ENCODE data around the gene ABCA1. TPM values are rescaled to one million over a fixed set of nuclear protein-coding genes. Genes with fewer than 3 reads are reported as not detected.
A peak's percentile ranks its signal among the peaks of the same experiment; 100 is the strongest.

Gene ABCA1
- total RNA-seq, 4 donors from 2014 or later = 59.2 to 84.1 (median 80.5) TPM

DNA sequence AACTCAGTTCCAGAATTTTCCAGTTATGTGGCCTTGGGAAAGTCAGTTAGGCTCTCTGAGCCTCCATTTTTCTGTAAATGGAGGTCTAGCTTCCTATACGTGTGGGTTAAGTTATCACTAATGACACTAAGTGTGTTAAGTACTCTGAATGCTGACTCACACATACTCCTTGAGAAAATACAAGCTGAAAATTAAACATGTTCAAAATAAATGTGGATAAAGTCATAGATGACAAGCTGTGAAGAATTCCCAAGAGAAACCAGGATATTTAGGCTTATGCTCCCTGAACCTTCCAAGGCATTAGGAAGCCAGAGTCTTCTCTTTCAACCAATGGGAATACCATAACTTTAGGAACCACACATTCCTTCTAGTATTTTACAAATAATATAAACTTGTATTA lies 58.1 kb downstream of the ABCA1 start:
- DNase-seq (ENCODE audit: low spot score in 2 of 2) = no peak
- Histone ChIP-seq H3K9me3 (no peaks in the 10 kb centered on the region), H3K27me3 (no peaks in the 10 kb centered on the region), H3K36me3 (peaks cover 0 to 37% (median 0%) of the 10 kb centered on the region in 3 donors), H3K27ac (peak overlapping the region in 3 of 4 donors; percentile 24 to 76 (median 70)), H3K4me3 (no peak overlapping the region), H3K4me1 (peaks cover 4 to 68% (median 28%) of the 10 kb centered on the region in 4 donors)
- TF ChIP-seq, protein P1, sequence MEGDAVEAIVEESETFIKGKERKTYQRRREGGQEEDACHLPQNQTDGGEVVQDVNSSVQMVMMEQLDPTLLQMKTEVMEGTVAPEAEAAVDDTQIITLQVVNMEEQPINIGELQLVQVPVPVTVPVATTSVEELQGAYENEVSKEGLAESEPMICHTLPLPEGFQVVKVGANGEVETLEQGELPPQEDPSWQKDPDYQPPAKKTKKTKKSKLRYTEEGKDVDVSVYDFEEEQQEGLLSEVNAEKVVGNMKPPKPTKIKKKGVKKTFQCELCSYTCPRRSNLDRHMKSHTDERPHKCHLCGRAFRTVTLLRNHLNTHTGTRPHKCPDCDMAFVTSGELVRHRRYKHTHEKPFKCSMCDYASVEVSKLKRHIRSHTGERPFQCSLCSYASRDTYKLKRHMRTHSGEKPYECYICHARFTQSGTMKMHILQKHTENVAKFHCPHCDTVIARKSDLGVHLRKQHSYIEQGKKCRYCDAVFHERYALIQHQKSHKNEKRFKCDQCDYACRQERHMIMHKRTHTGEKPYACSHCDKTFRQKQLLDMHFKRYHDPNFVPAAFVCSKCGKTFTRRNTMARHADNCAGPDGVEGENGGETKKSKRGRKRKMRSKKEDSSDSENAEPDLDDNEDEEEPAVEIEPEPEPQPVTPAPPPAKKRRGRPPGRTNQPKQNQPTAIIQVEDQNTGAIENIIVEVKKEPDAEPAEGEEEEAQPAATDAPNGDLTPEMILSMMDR (IDR thresholded peaks at IDR 0.05) = no peak
- TF ChIP-seq POLR2A (IDR thresholded peaks at IDR 0.05) (no peak), EP300 (IDR thresholded peaks at IDR 0.05) (no peak)
- WGBS, 2 donors = 68 to 69% methylated on average over 1 of the region's 1 CpG

DNA sequence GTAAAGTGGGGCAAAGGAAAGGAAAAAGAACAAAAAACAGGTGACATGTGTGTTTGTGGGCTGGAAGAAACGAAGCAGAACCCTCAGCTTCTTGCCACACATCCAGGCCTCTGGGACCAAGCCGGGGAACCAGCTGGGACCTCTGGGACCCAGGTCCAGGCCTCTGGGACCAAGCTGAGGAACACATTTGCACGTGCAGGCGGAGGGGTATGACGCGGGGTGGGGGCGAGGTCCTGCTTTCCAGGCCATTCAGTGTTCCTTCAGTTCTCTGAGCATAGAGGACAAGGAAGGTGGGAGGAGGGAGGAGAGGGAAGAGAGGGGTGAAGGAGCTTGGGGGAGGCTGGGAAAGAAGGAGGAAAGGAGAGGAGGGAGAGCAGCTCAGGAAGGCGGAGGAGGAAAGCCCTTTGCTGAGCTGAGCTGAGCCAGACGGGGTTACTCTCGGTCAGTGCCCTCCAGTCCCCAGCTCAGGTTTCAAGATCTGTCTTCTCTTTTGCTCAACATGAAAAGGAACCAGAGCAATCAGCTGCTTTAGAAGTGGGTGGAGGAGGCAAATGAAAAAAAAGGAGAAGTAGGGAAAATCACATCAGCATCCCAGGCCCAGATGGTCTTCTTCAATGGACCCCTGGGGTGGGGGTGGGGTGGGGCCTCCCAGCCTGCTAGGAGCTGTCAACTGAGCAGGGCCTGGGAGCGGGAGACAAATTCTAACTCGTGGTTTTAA lies 59.1 kb downstream of the ABCA1 start:
- peak; percentile 58 to 78 for TF ChIP-seq EP300 (IDR thresholded peaks at IDR 0.05)
- TF ChIP-seq, protein P1 (IDR thresholded peaks at IDR 0.05) = no peak
- peak overlapping the region in 3 of 4 donors; percentile 24 to 76 (median 70) for H3K27ac ChIP-seq
- peaks cover 0 to 37% (median 0%) of the 10 kb centered on the region in 3 donors for H3K36me3 ChIP-seq
- 17 to 28% methylated on average over 12 of the region's 12 CpGs for WGBS, 2 donors
- no peaks in the 10 kb centered on the region for H3K27me3 ChIP-seq
- DNase-seq (ENCODE audit: low spot score in 2 of 2) = peak; percentile 29 to 56
- H3K9me3 ChIP-seq = no peaks in the 10 kb centered on the region
- H3K4me1 ChIP-seq = peaks cover 4 to 70% (median 34%) of the 10 kb centered on the region in 4 donors
- no peak overlapping the region for H3K4me3 ChIP-seq

DNA sequence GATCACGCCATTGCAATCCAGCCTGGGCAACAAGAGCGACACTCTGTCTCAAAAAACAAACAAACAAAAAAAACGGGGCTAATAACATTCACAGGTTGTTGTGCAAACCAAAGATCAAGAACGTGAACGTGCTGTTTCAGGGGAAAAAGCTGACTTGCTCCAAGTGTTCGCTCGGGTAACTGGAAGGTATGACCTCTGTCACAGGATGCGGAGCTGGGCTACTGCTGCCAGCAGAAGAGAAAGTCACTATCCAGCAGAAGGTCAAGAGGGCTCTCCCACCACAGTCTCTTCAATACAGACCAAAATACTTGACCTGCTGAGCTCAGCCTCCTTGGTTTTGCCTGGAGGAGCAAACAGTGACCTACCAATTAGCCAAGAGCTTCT lies 59.7 kb downstream of the ABCA1 start:
- Histone ChIP-seq H3K36me3 (peaks cover 0 to 37% (median 0%) of the 10 kb centered on the region in 3 donors), H3K9me3 (no peaks in the 10 kb centered on the region), H3K4me3 (no peak overlapping the region), H3K27me3 (no peaks in the 10 kb centered on the region), H3K4me1 (peaks cover 4 to 70% (median 34%) of the 10 kb centered on the region in 4 donors), H3K27ac (peak overlapping the region in 3 of 4 donors; percentile 24 to 76 (median 70))
- WGBS, 2 donors = 68 to 80% methylated on average over 8 of the region's 8 CpGs
- TF ChIP-seq, protein P1 (IDR thresholded peaks at IDR 0.05) = no peak
- TF ChIP-seq EP300 (IDR thresholded peaks at IDR 0.05) (no peak), POLR2A (IDR thresholded peaks at IDR 0.05) (no peak)
- no peak for DNase-seq (ENCODE audit: low spot score in 2 of 2)

DNA sequence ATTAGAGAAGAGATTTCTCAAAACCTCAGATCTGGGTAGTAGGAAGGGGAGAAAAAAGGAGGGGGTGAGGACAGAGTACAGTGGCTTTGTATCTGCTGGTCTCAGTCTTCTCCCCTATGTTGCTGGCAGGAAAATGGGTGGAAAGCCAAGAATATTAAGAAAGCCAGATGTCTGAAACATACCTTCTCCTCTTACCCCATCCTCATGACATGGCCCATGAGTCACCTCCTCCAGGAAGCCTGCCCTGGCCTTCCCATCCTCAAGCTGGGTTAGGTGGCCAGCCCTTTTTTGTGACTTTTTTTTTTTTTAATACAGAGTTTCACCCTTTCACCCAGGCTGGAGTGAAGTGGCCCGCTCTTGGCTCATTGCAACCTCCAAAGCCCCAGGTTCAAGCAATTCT lies 61.8 kb downstream of the ABCA1 start:
- WGBS, 2 donors = 87 to 100% methylated on average over 1 of the region's 1 CpG
- H3K27ac ChIP-seq = peak overlapping the region in 1 of 4 donors; percentile 25
- H3K4me3 ChIP-seq = no peak overlapping the region
- H3K9me3 ChIP-seq = no peaks in the 10 kb centered on the region
- no peak for DNase-seq (ENCODE audit: low spot score in 2 of 2)
- no peaks in the 10 kb centered on the region for H3K27me3 ChIP-seq
- peaks cover 4 to 61% (median 38%) of the 10 kb centered on the region in 4 donors for H3K4me1 ChIP-seq
- H3K36me3 ChIP-seq = peaks cover 0 to 42% (median 0%) of the 10 kb centered on the region in 3 donors
- TF ChIP-seq, protein P1 (IDR thresholded peaks at IDR 0.05) = no peak
- TF ChIP-seq POLR2A (IDR thresholded peaks at IDR 0.05) (no peak), EP300 (IDR thresholded peaks at IDR 0.05) (no peak)

DNA sequence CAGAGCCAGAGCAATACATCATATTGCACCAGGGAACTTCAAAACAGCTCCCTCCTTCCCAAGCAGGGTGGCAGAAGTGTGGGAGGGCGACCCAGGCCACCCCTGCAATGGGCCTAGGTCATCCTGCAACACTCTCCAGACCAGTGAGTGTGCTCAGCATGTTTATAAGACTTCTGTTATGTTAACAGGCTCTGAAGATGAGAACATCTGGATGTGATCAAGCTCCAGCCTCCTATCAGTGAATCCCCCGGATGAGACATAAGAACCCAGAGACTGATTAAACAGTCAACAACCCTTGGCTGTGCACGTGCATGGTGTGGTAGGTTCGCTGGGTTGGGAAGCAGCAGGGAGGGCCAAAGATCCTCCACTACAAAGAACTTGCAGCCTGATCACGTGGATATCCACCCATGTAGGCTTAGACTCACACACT lies 63.3 kb downstream of the ABCA1 start:
- WGBS, 2 donors = 64 to 72% methylated on average over 5 of the region's 5 CpGs
- Histone ChIP-seq H3K9me3 (no peaks in the 10 kb centered on the region), H3K36me3 (peaks cover 0 to 40% (median 0%) of the 10 kb centered on the region in 3 donors), H3K27me3 (no peaks in the 10 kb centered on the region), H3K4me3 (no peak overlapping the region), H3K27ac (peak overlapping the region in 3 of 4 donors; percentile 2 to 53 (median 52)), H3K4me1 (peaks cover 4 to 67% (median 34%) of the 10 kb centered on the region in 4 donors)
- TF ChIP-seq, protein P1 (IDR thresholded peaks at IDR 0.05) = no peak
- TF ChIP-seq POLR2A (IDR thresholded peaks at IDR 0.05) (no peak), EP300 (IDR thresholded peaks at IDR 0.05) (peak in 1 of 2 donors; percentile 48)
- peak in 1 of 2 donors; percentile 29 for DNase-seq (ENCODE audit: low spot score in 2 of 2)
